WI38 (cell line): ENCODE data around the gene HS1BP3.

Experiments used
- H3K4me3 ChIP-seq: 2 replicates; pipeline ENCODE4 v1.5.1; 2011; ENCODE audit warnings: low read depth, mild to moderate bottlenecking, control low read depth, low read length
- CTCF ChIP-seq: IDR thresholded peaks from 2 replicates; pipeline ENCODE4 v1.5.1; 2012; ENCODE audit warnings: low read depth, mild to moderate bottlenecking, control low read depth, low read length

Gene HS1BP3

DNA sequence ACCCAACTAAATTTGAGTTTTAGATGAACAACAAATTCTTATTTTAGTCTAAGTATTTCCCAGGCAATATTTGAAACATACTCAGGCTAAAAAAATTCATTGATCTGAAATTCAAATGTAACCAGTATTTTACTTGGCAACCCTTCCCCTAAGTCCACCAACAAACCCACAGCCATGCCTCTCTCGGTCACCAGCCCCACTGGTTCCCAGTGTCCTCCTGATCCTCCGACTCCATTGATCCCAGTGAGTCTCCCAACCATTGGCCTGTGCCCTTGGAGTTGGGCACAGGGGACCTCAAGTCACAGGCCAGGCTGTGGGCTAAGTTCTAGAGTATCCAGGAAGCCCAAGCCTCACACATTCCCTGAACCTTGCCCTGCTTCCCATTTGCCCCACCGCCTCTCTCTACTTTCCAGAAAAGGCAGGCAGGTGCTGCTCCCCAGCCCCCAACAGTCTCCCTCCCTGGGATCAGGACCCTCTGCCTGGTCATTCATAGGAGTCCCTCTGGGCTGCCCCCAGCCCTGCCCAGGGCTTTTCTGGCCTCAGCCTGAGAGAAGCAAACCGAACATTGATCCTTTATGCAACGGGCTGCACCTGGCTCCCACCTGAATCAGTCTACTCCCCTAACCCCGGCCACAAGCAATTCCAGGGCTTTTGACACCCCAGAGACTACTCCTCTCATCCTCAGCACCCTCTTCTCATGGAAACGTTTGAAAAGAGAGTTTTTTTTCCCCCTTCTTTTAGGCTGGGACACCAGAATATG lies 81.3 kb downstream of the HS1BP3 start:
- H3K4me3 ChIP-seq, result no peak overlapping the region
- no peak for TF ChIP-seq CTCF

DNA sequence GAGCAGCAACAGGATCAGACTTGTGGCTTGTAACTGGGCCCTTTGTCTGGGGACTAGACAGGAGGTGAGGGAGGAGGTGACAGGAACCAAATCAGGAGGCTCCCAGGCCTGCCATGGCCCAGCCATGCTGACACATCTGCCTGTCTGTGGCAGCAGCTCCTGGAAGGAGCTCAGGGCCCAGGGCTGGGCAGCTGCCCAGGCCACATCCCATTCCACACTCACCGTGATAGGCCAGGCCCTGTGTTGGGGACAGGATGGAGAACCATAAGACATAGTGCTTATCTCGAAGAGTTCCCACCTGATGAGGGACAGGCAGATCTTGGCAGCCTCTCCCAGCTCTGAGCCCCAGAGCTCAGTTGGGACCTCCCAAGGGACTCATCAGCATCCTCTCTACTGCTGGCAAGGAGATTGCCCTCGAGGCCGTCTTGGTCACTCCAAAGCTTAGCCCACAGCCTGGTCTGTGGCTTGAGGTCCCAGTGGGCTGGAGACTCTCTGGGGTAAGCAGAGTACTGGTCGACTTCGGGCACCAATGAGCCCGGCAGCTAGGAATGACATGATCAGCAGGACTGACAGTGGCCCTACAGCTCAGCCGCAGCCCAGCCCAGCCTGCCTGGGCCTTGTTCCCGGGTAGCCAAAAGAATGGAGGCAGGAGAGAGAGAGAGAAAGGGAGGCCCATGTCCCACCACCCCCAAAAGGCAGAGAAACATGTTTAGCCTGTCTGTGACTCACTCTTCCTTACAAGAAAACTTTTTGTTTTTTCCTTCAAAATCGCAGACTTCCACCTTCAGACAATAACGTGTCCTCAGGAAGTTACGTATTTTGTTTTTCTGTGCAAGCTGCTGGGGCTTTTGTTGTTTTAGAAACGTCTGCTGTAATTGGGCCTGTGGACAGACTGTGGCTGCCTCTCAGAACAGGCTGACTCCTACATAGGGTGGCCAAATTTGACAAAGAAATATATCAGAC lies 82.1 kb downstream of the HS1BP3 start:
- no peak for TF ChIP-seq CTCF
- H3K4me3 ChIP-seq, result no peak overlapping the region

GRCh38 chr2:20567926-20568179 lies 83.0 kb downstream of the HS1BP3 start:
- TF ChIP-seq CTCF, result no peak
- H3K4me3 ChIP-seq, result no peak overlapping the region
